ENCODE results near the gene HCN2. TPM values are rescaled to one million over a fixed set of nuclear protein-coding genes. Genes with fewer than 3 reads are reported as not detected.

Gene HCN2
- total and polyA plus RNA-seq, 2 of the 13 experiments (the other 11 are each of a cell fraction or from before 2014, with no cell fraction given) = 0.01 TPM; not detected in 1

GRCh38 chr19:556611-557382 is 32.9 kb upstream of the HCN2 start (continued):
- TF ChIP-seq, protein P1, sequence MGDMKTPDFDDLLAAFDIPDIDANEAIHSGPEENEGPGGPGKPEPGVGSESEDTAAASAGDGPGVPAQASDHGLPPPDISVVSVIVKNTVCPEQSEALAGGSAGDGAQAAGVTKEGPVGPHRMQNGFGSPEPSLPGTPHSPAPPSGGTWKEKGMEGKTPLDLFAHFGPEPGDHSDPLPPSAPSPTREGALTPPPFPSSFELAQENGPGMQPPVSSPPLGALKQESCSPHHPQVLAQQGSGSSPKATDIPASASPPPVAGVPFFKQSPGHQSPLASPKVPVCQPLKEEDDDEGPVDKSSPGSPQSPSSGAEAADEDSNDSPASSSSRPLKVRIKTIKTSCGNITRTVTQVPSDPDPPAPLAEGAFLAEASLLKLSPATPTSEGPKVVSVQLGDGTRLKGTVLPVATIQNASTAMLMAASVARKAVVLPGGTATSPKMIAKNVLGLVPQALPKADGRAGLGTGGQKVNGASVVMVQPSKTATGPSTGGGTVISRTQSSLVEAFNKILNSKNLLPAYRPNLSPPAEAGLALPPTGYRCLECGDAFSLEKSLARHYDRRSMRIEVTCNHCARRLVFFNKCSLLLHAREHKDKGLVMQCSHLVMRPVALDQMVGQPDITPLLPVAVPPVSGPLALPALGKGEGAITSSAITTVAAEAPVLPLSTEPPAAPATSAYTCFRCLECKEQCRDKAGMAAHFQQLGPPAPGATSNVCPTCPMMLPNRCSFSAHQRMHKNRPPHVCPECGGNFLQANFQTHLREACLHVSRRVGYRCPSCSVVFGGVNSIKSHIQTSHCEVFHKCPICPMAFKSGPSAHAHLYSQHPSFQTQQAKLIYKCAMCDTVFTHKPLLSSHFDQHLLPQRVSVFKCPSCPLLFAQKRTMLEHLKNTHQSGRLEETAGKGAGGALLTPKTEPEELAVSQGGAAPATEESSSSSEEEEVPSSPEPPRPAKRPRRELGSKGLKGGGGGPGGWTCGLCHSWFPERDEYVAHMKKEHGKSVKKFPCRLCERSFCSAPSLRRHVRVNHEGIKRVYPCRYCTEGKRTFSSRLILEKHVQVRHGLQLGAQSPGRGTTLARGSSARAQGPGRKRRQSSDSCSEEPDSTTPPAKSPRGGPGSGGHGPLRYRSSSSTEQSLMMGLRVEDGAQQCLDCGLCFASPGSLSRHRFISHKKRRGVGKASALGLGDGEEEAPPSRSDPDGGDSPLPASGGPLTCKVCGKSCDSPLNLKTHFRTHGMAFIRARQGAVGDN (CRISPR knock-in tag; IDR thresholded peaks at IDR 0.05) = peak; percentile 85
- TF ChIP-seq ZNF660 (CRISPR knock-in tag; IDR thresholded peaks at IDR 0.05; ENCODE audit: borderline replicate concordance, low read depth) (no peak), SKI (IDR thresholded peaks at IDR 0.05; ENCODE audit: partially characterized antibody) (no peak), NFE2L1 (CRISPR knock-in tag; IDR thresholded peaks at IDR 0.05; ENCODE audit: borderline replicate concordance) (no peak), ZSCAN21 (CRISPR knock-in tag; IDR thresholded peaks at IDR 0.05; ENCODE audit: borderline replicate concordance) (no peak), ZNF761 (CRISPR knock-in tag; conservative IDR thresholded peaks at IDR 0.05) (no peak), ZNF713 (CRISPR knock-in tag; IDR thresholded peaks at IDR 0.05) (no peak), ADNP (CRISPR knock-in tag; IDR thresholded peaks at IDR 0.05) (0 out of 2 replicates have a peak, but pooled peaks have one; percentile 50), CCAR2 (optimal IDR thresholded peaks at IDR 0.05; ENCODE audit: low read depth, low read length) (no peak), RARA (CRISPR knock-in tag; IDR thresholded peaks at IDR 0.05) (peak; percentile 88), RFXANK (CRISPR knock-in tag; IDR thresholded peaks at IDR 0.05) (no peak), ATM (IDR thresholded peaks at IDR 0.05; ENCODE audit: borderline replicate concordance) (no peak), KDM5A (IDR thresholded peaks at IDR 0.05; ENCODE audit: borderline replicate concordance, low read length) (no peak), GTF3A (CRISPR knock-in tag; conservative IDR thresholded peaks at IDR 0.05) (no peak), POLR2G (IDR thresholded peaks at IDR 0.05; ENCODE audit: low read depth, low read length) (no peak), U2AF1 (optimal IDR thresholded peaks at IDR 0.05; ENCODE audit: low read depth, low read length) (no peak), NBN (conservative IDR thresholded peaks at IDR 0.05) (no peak), TMF1 (CRISPR knock-in tag; IDR thresholded peaks at IDR 0.05; ENCODE audit: low read depth) (no peak), MYNN (CRISPR knock-in tag; IDR thresholded peaks at IDR 0.05; ENCODE audit: low read depth) (no peak), ZNF564 (CRISPR knock-in tag; IDR thresholded peaks at IDR 0.05) (no peak), ZBTB25 (CRISPR knock-in tag; IDR thresholded peaks at IDR 0.05) (no peak), JUN (CRISPR knock-in tag; IDR thresholded peaks at IDR 0.05) (no peak), ZSCAN12 (CRISPR knock-in tag; IDR thresholded peaks at IDR 0.05) (no peak), MBD4 (IDR thresholded peaks at IDR 0.05; ENCODE audit: borderline replicate concordance, low read length) (no peak), EED (CRISPR knock-in tag; IDR thresholded peaks at IDR 0.05) (no peak)
- TF ChIP-seq, protein P2, sequence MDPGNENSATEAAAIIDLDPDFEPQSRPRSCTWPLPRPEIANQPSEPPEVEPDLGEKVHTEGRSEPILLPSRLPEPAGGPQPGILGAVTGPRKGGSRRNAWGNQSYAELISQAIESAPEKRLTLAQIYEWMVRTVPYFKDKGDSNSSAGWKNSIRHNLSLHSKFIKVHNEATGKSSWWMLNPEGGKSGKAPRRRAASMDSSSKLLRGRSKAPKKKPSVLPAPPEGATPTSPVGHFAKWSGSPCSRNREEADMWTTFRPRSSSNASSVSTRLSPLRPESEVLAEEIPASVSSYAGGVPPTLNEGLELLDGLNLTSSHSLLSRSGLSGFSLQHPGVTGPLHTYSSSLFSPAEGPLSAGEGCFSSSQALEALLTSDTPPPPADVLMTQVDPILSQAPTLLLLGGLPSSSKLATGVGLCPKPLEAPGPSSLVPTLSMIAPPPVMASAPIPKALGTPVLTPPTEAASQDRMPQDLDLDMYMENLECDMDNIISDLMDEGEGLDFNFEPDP (CRISPR knock-in tag; conservative IDR thresholded peaks at IDR 0.05) = no peak

Data from HepG2 (cell line).